ENCODE data around the gene MOG.

DNA sequence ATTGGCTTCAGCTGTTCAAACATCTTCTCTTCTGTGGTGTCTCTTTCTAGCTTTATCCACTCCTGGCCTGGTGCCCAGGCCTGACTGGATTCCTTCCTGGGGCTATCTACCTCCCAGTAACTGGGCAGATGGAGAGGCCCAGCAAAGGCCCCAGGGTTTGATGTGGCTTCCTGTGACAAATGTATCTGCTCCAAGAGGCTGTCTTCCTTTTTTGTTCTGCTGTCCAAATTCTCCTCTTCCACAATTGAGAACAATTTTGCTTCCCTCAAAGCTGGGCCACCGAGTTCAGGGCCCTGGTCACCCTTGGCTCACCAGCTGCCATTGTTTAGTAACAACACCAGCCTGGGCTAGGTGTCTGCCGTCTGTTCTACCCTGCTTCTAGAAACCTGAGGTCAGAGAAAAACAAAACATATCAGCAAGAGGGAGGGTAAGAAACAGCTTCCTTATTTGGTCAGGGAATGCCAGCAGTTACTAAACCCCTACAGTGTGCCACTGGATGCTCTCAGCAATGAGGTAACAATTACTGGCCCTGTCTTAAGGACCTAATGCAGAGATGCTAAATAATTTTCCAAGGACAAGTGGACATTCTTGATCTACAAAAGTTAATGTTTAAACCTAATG, 20.2 kb downstream of the MOG start:
- TF ChIP-seq POLR2AphosphoS5 (IDR thresholded peaks at IDR 0.05; ENCODE audit: low read depth) (no peak), EZH2 (IDR thresholded peaks at IDR 0.05; ENCODE audit: low read depth, unreplicated experiment) (no peak), JUNB (IDR thresholded peaks at IDR 0.05; ENCODE audit: unreplicated experiment) (no peak), EZH2phosphoT487 (IDR thresholded peaks at IDR 0.05; ENCODE audit: unreplicated experiment) (no peak), CREB1 (CRISPR knock-in tag; IDR thresholded peaks at IDR 0.05; ENCODE audit: low read depth) (no peak)
- TF ChIP-seq, protein P1, sequence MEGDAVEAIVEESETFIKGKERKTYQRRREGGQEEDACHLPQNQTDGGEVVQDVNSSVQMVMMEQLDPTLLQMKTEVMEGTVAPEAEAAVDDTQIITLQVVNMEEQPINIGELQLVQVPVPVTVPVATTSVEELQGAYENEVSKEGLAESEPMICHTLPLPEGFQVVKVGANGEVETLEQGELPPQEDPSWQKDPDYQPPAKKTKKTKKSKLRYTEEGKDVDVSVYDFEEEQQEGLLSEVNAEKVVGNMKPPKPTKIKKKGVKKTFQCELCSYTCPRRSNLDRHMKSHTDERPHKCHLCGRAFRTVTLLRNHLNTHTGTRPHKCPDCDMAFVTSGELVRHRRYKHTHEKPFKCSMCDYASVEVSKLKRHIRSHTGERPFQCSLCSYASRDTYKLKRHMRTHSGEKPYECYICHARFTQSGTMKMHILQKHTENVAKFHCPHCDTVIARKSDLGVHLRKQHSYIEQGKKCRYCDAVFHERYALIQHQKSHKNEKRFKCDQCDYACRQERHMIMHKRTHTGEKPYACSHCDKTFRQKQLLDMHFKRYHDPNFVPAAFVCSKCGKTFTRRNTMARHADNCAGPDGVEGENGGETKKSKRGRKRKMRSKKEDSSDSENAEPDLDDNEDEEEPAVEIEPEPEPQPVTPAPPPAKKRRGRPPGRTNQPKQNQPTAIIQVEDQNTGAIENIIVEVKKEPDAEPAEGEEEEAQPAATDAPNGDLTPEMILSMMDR (conservative IDR thresholded peaks at IDR 0.05; ENCODE audit: low read depth in 2 of 2): no peak
